Measurements from ENCODE around the gene USP9Y.

DNA sequence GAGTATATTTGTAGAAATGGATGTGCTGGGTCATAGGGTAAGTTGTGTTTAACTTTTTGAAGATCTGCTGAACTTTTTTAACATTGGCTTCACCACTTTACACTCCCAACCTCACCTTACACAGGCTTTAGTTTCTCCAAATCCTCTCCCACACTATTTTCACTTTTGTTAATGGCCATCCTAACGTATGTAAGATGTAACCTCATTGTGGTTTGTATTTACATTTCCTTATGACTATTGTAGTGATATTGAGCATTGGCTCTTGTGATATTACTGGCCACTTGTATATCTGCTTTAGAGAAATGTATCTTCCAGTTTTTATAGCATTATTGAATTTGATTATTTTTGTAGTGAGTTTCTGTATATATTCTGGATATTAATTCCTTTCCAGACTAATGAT lies 93.0 kb downstream of the USP9Y start:
- TF ChIP-seq CTCF (optimal IDR thresholded peaks at IDR 0.05 in 1 of 3, IDR thresholded peaks at IDR 0.05 in 1 of 3, conservative IDR thresholded peaks at IDR 0.05 in 1 of 3; ENCODE audit: extremely low read depth in 1 of 3, insufficient read depth in 2 of 3, low read length in 3 of 3) (no peak), EZH2 (IDR thresholded peaks at IDR 0.05; ENCODE audit: low read length) (no peak)
